Endodermal cell (in vitro differentiated cells): ENCODE results near the gene GPAT2. TPM values are rescaled to one million over a fixed set of nuclear protein-coding genes. Genes with fewer than 3 reads are reported as not detected.
"Not testable (repeated sequence)": the region's sequence is repeated elsewhere in the genome, so short reads cannot be mapped to it uniquely, and the experiment has no call there.

Source experiments
- DNase-seq: peaks from one replicate; pipeline ENCODE4 v3.0.0-alpha.2; 2017
- H3K27ac ChIP-seq: 2 replicates; pipeline ENCODE4 v1.5.1; 2013; ENCODE audit warnings: mild to moderate bottlenecking, low read depth, low read length, moderate library complexity
- H3K27me3 ChIP-seq: 2 replicates; pipeline ENCODE4 v1.6.1; 2013; ENCODE audit warnings: mild to moderate bottlenecking, low read length, moderate library complexity; ENCODE audit not compliant: insufficient read depth, control insufficient read depth, poor library complexity, severe bottlenecking
- H3K36me3 ChIP-seq: 2 replicates; pipeline ENCODE4 v1.7.0; 2013; ENCODE audit warnings: mild to moderate bottlenecking, low read length, moderate library complexity; ENCODE audit not compliant: control insufficient read depth, insufficient read depth
- H3K4me1 ChIP-seq: one replicate; pipeline ENCODE4 v1.7.0; 2013; ENCODE audit warnings: low read length; ENCODE audit not compliant: control insufficient read depth, insufficient read depth
- H3K4me3 ChIP-seq: 2 replicates; pipeline ENCODE4 v1.5.1; 2013; ENCODE audit warnings: mild to moderate bottlenecking, low read length, moderate library complexity
- H3K9ac ChIP-seq: 2 replicates; pipeline ENCODE4 v1.6.1; 2013; ENCODE audit warnings: mild to moderate bottlenecking, low read length, moderate library complexity; ENCODE audit not compliant: poor library complexity, severe bottlenecking; ENCODE audit errors: extremely low read depth
- H3K9me3 ChIP-seq: 2 replicates; pipeline ENCODE4 v1.6.1; 2013; ENCODE audit warnings: mild to moderate bottlenecking, low read length, moderate library complexity; ENCODE audit not compliant: control insufficient read depth
- H3K27ac Mint-ChIP-seq: 2 replicates; pipeline ENCODE4 v1.8.0; 2020; ENCODE audit warnings: mixed read lengths
- H3K27me3 Mint-ChIP-seq: 2 replicates; pipeline ENCODE4 v1.8.0; 2021; ENCODE audit warnings: mild to moderate bottlenecking, mixed read lengths; ENCODE audit not compliant: insufficient read depth
- H3K36me3 Mint-ChIP-seq: 2 replicates; pipeline ENCODE4 v1.8.0; 2020; ENCODE audit warnings: low read depth, mixed read lengths
- H3K4me1 Mint-ChIP-seq: 2 replicates; pipeline ENCODE4 v1.8.0; 2020; ENCODE audit warnings: mixed read lengths
- H3K4me3 Mint-ChIP-seq: 2 replicates; pipeline ENCODE4 v1.8.0; 2020; ENCODE audit warnings: mild to moderate bottlenecking, moderate library complexity, mixed read lengths
- H3K9me3 Mint-ChIP-seq: 2 replicates; pipeline ENCODE4 v1.8.0; 2020; ENCODE audit warnings: mild to moderate bottlenecking, mixed read lengths
- CTCF ChIP-seq: fragments of 200-600 bp; sonication (generic); conservative IDR thresholded peaks from 2 replicates; pipeline ENCODE4 v1.5.0; 2021; ENCODE audit warnings: antibody characterized with exemption, mild to moderate bottlenecking
- WGBS, 2 experiments: methylation state at CpG; one replicate each; pipeline versions ENCODE4 v1.1.5 to v1.1.7; 2013; ENCODE audit warnings: missing lambda C conversion rate in 2 of 2, mixed read lengths in 1 of 2; ENCODE audit not compliant: insufficient coverage in 1 of 2, insufficient read length in 1 of 2; 5-methylcytosine and 5-hydroxymethylcytosine counted together
- total RNA-seq, 2 donors: library from RNA; stranded (reverse); fragmentation: NEBNext Ultra II Directional in 1 of 2; extraction: Animal tissue kit (Norgen Biotek cat#: 25700) in 1 of 2; gene quantifications; 2 replicates in 1 of 2; 3 replicates in 1 of 2; pipeline ENCODE4 v1.2.1, GENCODE V29; 2021

Gene GPAT2
- total RNA-seq, 2 donors from 2014 or later: 0.33 TPM; not detected in 1

GRCh38 chr2:96022701-96023447, 11.8 kb downstream of the GPAT2 start:
- 42 to 67% methylated on average over 2 to 11 of the region's 19 CpGs for WGBS, 2 experiments
- not testable (repeated sequence) for H3K9ac ChIP-seq, H3K9me3 Mint-ChIP-seq, H3K36me3 Mint-ChIP-seq, H3K4me1 Mint-ChIP-seq, H3K36me3 ChIP-seq, H3K4me1 ChIP-seq, H3K4me3 ChIP-seq, H3K4me3 Mint-ChIP-seq, H3K27me3 ChIP-seq, H3K27me3 Mint-ChIP-seq, H3K27ac ChIP-seq, H3K27ac Mint-ChIP-seq, H3K9me3 ChIP-seq
- TF ChIP-seq CTCF: peak; percentile 89
- DNase-seq: peak; percentile 96

GRCh38 chr2:96022126-96022525, 12.6 kb downstream of the GPAT2 start:
- not testable (repeated sequence) for H3K27me3 Mint-ChIP-seq, H3K36me3 Mint-ChIP-seq, H3K27ac Mint-ChIP-seq

GRCh38 chr2:96021142-96021541, 13.6 kb downstream of the GPAT2 start:
- not testable (repeated sequence) for H3K27me3 Mint-ChIP-seq, H3K27ac Mint-ChIP-seq, H3K4me1 ChIP-seq, H3K9ac ChIP-seq, H3K9me3 ChIP-seq, H3K27me3 ChIP-seq, H3K4me3 Mint-ChIP-seq, H3K4me3 ChIP-seq, H3K9me3 Mint-ChIP-seq, H3K4me1 Mint-ChIP-seq, H3K36me3 Mint-ChIP-seq, H3K27ac ChIP-seq, H3K36me3 ChIP-seq
- peak; percentile 23 for DNase-seq
- WGBS, 2 experiments: 82 to 94% methylated on average over 4 of the region's 4 CpGs

More at GRCh38 chr2:96022126-96022525, 12.6 kb downstream of the GPAT2 start:
- H3K4me3 ChIP-seq, H3K9me3 Mint-ChIP-seq, H3K9me3 ChIP-seq, H3K4me3 Mint-ChIP-seq, H3K9ac ChIP-seq, H3K27me3 ChIP-seq, H3K36me3 ChIP-seq, H3K27ac ChIP-seq, H3K4me1 ChIP-seq, H3K4me1 Mint-ChIP-seq: not testable (repeated sequence)
- peak; percentile 33 for DNase-seq
- WGBS, 2 experiments: 91 to 100% methylated on average over 2 to 7 of the region's 7 CpGs

GRCh38 chr2:96019909-96020590, 14.7 kb downstream of the GPAT2 start:
- not testable (repeated sequence) for H3K9me3 Mint-ChIP-seq

GRCh38 chr2:96016321-96016720, 18.4 kb downstream of the GPAT2 start:
- H3K9me3 Mint-ChIP-seq, H3K4me3 ChIP-seq: not testable (repeated sequence)

More at GRCh38 chr2:96019909-96020590, 14.7 kb downstream of the GPAT2 start:
- H3K4me1 ChIP-seq, H3K4me1 Mint-ChIP-seq, H3K9me3 ChIP-seq, H3K9ac ChIP-seq, H3K27ac ChIP-seq, H3K27me3 Mint-ChIP-seq, H3K27ac Mint-ChIP-seq, H3K4me3 ChIP-seq, DNase-seq, H3K36me3 Mint-ChIP-seq, H3K36me3 ChIP-seq, H3K27me3 ChIP-seq, H3K4me3 Mint-ChIP-seq: not testable (repeated sequence)
- 89% methylated on average over 3 of the region's 9 CpGs; no CpG with 5 or more reads in 1 of the 2 experiments for whole genome bisulfite sequencing, 2 experiments

More at GRCh38 chr2:96016321-96016720, 18.4 kb downstream of the GPAT2 start:
- H3K27me3 ChIP-seq, H3K27ac ChIP-seq, H3K4me3 Mint-ChIP-seq, H3K36me3 Mint-ChIP-seq, H3K4me1 Mint-ChIP-seq, H3K27me3 Mint-ChIP-seq, H3K27ac Mint-ChIP-seq, H3K36me3 ChIP-seq, H3K9me3 ChIP-seq, H3K9ac ChIP-seq, H3K4me1 ChIP-seq, DNase-seq: not testable (repeated sequence)
- WGBS, 2 experiments: 100% methylated on average over 1 of the region's 4 CpGs; no CpG with 5 or more reads in 1 of the 2 experiments
